GM12892 (cell line): ENCODE data around the gene SLC25A20.

Experiments used
- POLR2A ChIP-seq: IDR thresholded peaks from 2 replicates; pipeline ENCODE4 v1.6.1; 2011; ENCODE audit warnings: low read depth, low read length, control low read depth
- POLR2AphosphoS5 ChIP-seq: IDR thresholded peaks from 2 replicates; pipeline ENCODE4 v1.6.1; 2011; ENCODE audit warnings: low read depth, low read length, control low read depth
- TAF1 ChIP-seq: IDR thresholded peaks from 2 replicates; pipeline ENCODE4 v1.6.1; 2011; ENCODE audit warnings: low read depth, mild to moderate bottlenecking, control low read depth, low read length, borderline replicate concordance

GRCh38 chr3:48819234-48820221 lies 79.2 kb downstream of the SLC25A20 start:
- TF ChIP-seq POLR2AphosphoS5 (no peak), POLR2A (no peak), TAF1 (no peak)
